ENCODE measurements around the gene KPNA4. TPM values are rescaled to one million over a fixed set of nuclear protein-coding genes. Genes with fewer than 3 reads are reported as not detected.

KPNA4 gene
- total RNA-seq, 2 experiments from 2014 or later = 44.0 to 49.4 TPM

DNA sequence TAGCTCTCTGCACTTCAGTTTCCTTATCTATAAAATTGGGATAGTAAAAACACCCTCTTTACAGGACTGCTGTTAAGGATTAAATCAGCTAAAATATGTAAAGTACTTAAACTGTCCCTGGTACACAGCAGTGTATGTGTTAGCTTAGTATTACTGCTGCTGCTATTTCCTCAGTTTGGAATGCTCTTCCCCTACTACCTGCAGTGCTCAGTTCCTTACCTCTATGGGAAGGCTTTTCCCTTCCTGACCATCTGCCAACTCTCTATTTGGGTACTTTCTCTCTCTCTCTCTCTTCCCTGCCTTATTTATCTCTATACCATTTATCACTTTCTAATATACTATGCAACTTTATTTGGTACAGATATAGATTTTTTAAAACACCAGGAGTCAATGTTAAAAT, 26.5 kb downstream of the KPNA4 start:
- no peak overlapping the region for H3K27ac ChIP-seq (ENCODE audit: low read depth in 1 of 2, low read length in 2 of 2)
- H3K4me1 ChIP-seq (ENCODE audit: insufficient read depth, low read length) = peaks cover 4% of the 10 kb centered on the region
- H3K27ac Mint-ChIP-seq = no peak overlapping the region
- peaks cover 57% of the 10 kb centered on the region for H3K4me1 Mint-ChIP-seq (ENCODE audit: low read depth)
- H3K36me3 ChIP-seq (ENCODE audit: insufficient read depth, low read length) = peaks cover 15% of the 10 kb centered on the region
- H3K9me3 Mint-ChIP-seq = no peaks in the 10 kb centered on the region
- H3K36me3 Mint-ChIP-seq (ENCODE audit: low read depth) = peaks cover 18% of the 10 kb centered on the region
- no peak overlapping the region for H3K4me3 ChIP-seq (ENCODE audit: low read length)
- no peaks in the 10 kb centered on the region for H3K27me3 Mint-ChIP-seq
- no peaks in the 10 kb centered on the region for H3K9me3 ChIP-seq (ENCODE audit: control insufficient read depth in 1 of 2, insufficient read depth in 1 of 2, low read length in 2 of 2)
- ChIA-PET CTCF (no interaction called here), POLR2A (no interaction called here)
- DNase-seq (no peak), ATAC-seq (ENCODE audit: poor library complexity) (no peak)
- H3K27me3 ChIP-seq (ENCODE audit: control insufficient read depth in 1 of 2, insufficient read depth in 2 of 2, low read length in 2 of 2) = no peaks in the 10 kb centered on the region
- TF ChIP-seq, protein P1, sequence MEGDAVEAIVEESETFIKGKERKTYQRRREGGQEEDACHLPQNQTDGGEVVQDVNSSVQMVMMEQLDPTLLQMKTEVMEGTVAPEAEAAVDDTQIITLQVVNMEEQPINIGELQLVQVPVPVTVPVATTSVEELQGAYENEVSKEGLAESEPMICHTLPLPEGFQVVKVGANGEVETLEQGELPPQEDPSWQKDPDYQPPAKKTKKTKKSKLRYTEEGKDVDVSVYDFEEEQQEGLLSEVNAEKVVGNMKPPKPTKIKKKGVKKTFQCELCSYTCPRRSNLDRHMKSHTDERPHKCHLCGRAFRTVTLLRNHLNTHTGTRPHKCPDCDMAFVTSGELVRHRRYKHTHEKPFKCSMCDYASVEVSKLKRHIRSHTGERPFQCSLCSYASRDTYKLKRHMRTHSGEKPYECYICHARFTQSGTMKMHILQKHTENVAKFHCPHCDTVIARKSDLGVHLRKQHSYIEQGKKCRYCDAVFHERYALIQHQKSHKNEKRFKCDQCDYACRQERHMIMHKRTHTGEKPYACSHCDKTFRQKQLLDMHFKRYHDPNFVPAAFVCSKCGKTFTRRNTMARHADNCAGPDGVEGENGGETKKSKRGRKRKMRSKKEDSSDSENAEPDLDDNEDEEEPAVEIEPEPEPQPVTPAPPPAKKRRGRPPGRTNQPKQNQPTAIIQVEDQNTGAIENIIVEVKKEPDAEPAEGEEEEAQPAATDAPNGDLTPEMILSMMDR (IDR thresholded peaks at IDR 0.05) = no peak
- intact Hi-C loops (cut with DNase I, micrococcal nuclease) = no loop called here
- H3K4me3 Mint-ChIP-seq = no peak overlapping the region

DNA sequence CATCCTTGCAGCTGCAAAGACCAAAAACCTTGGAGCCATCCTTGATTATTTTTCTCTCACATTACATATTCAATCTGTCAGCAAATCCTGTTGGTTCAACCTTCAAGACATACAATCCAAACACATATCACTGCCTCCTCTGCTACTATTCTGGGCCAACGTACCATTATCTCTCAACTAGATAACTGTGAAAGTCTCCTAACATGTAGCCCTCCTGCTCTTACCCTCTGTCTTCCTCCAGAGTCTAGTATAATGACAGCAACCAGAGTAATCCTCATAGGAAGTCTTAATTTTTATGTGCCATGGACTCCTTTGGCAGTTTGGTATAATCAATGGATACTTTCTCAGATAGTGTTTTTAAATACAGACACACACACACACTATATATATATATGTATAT, 27.6 kb downstream of the KPNA4 start:
- H3K9me3 ChIP-seq (ENCODE audit: control insufficient read depth in 1 of 2, insufficient read depth in 1 of 2, low read length in 2 of 2) = no peaks in the 10 kb centered on the region
- H3K36me3 Mint-ChIP-seq (ENCODE audit: low read depth) = peaks cover 24% of the 10 kb centered on the region
- ChIA-PET POLR2A (no interaction called here), CTCF (no interaction called here)
- H3K27ac Mint-ChIP-seq = no peak overlapping the region
- TF ChIP-seq, protein P1 (IDR thresholded peaks at IDR 0.05) = no peak
- H3K9me3 Mint-ChIP-seq = no peaks in the 10 kb centered on the region
- H3K27me3 ChIP-seq (ENCODE audit: control insufficient read depth in 1 of 2, insufficient read depth in 2 of 2, low read length in 2 of 2) = no peaks in the 10 kb centered on the region
- ATAC-seq (ENCODE audit: poor library complexity) = no peak
- peaks cover 45% of the 10 kb centered on the region for H3K4me1 Mint-ChIP-seq (ENCODE audit: low read depth)
- no peak overlapping the region for H3K4me3 Mint-ChIP-seq
- no peaks in the 10 kb centered on the region for H3K4me1 ChIP-seq (ENCODE audit: insufficient read depth, low read length)
- no peaks in the 10 kb centered on the region for H3K27me3 Mint-ChIP-seq
- peaks cover 22% of the 10 kb centered on the region for H3K36me3 ChIP-seq (ENCODE audit: insufficient read depth, low read length)
- intact Hi-C loops (cut with DNase I, micrococcal nuclease) = no loop called here
- no peak overlapping the region for H3K4me3 ChIP-seq (ENCODE audit: low read length)
- no peak overlapping the region for H3K27ac ChIP-seq (ENCODE audit: low read depth in 1 of 2, low read length in 2 of 2)
- DNase-seq = no peak

DNA sequence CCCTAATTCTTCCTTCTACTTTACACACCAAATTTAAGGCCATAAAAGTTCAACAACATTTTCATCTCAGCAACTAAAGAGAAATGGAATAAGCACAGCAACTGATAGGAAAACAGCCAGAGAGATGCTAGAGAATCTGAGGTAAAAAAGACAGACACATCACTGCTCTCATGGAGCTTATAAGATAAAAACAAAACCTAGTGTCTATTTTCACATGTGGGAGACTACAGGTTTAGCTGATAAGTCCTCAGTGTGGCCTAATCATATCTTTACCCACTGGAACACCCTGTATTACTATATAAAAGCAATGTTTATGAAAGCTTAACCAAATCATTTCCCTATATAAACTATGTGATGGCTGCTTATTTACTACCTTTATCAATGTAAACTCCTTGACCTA, 33.0 kb downstream of the KPNA4 start:
- Mint-ChIP-seq H3K27ac (peak overlapping the region; percentile 10), H3K36me3 (ENCODE audit: low read depth) (peaks cover 64% of the 10 kb centered on the region)
- POLR2A ChIA-PET = interaction anchor here (0.6 to 1.0 kb wide), 2 partner anchors 32 to 33 kb away, joined by 3 to 4 read pairs; partner anchors contain the start of gene KPNA4

More for the DNA sequence above, 33.0 kb downstream of the KPNA4 start:
- TF ChIP-seq, protein P1 (IDR thresholded peaks at IDR 0.05) = no peak
- Histone ChIP-seq H3K36me3 (ENCODE audit: insufficient read depth, low read length) (peaks cover 63% of the 10 kb centered on the region), H3K9me3 (ENCODE audit: control insufficient read depth in 1 of 2, insufficient read depth in 1 of 2, low read length in 2 of 2) (no peaks in the 10 kb centered on the region), H3K27me3 (ENCODE audit: control insufficient read depth in 1 of 2, insufficient read depth in 2 of 2, low read length in 2 of 2) (no peaks in the 10 kb centered on the region), H3K27ac (ENCODE audit: low read depth in 1 of 2, low read length in 2 of 2) (no peak overlapping the region), H3K4me1 (ENCODE audit: insufficient read depth, low read length) (no peaks in the 10 kb centered on the region), H3K4me3 (ENCODE audit: low read length) (no peak overlapping the region)
- Mint-ChIP-seq H3K4me1 (ENCODE audit: low read depth) (peaks cover 4% of the 10 kb centered on the region), H3K9me3 (no peaks in the 10 kb centered on the region), H3K4me3 (no peak overlapping the region), H3K27me3 (no peaks in the 10 kb centered on the region)
- intact Hi-C loops (cut with DNase I, micrococcal nuclease) = no loop called here
- ATAC-seq (ENCODE audit: poor library complexity) (no peak), DNase-seq (no peak)
- CTCF ChIA-PET = no interaction called here

All from CD4-positive, alpha-beta T cell (primary cell).